HepG2 (cell line): ENCODE data around the gene PVALB. TPM values are rescaled to one million over a fixed set of nuclear protein-coding genes. Genes with fewer than 3 reads are reported as not detected.

Experiments
- ATAC-seq: fragments of 200-7000 bp; cut with Tn5 transposase; 3 replicates; pipeline ENCODE4 v1.9.1; 2020; ENCODE audit warnings: mild to moderate bottlenecking, moderate library complexity
- BruUV-seq: library from RNA; stranded (reverse); fragments of 400-500 nt; replicated peaks from 2 replicates; lab custom pipeline; 2021; lab: Mats Ljungman, UMichigan
- CTCF ChIA-PET: fragments of 300-600 bp; formaldehyde crosslinking; extraction: SDS; loops from one replicate; lab custom pipeline; 2021; ENCODE audit warnings: low total read pairs, inconsistent platforms, low intra/inter-chr PET ratio; lab: Yijun Ruan, JAX
- POLR2A ChIA-PET: fragments of 350-600 bp; sonication (Branson Sonifier 250); formaldehyde crosslinking; loops from one replicate; lab custom pipeline; 2020; ENCODE audit warnings: antibody characterized with exemption, inconsistent platforms; lab: Yijun Ruan, JAX
- DNase-seq: peaks from one replicate; pipeline ENCODE4 v3.0.0-alpha.2; 2015; ENCODE audit warnings: low spot score
- FAIRE-seq: peaks from 3 replicates; lab custom pipeline; 2011; peaks lifted over from hg19 to GRCh38; lab: Jason Lieb, UNC
- H2AFZ ChIP-seq: one replicate; pipeline ENCODE4 v1.6.1; 2011; ENCODE audit warnings: low read length, inconsistent platforms
- H3K27ac ChIP-seq: fragments of 300-600 bp; 3 replicates; pipeline ENCODE4 v1.8.0; 2011; ENCODE audit warnings: mixed run types, mild to moderate bottlenecking, mixed read lengths, low read length, inconsistent platforms; ENCODE audit not compliant: insufficient read depth; ENCODE audit errors: extremely low read length
- H3K27me3 ChIP-seq, 2 experiments: fragments of 200-600 bp in 1 of 2; 2 replicates in 1 of 2; 3 replicates in 1 of 2; pipeline versions ENCODE4 v1.6.0 to v1.8.0; 2011; ENCODE audit warnings: low read length in 2 of 2, mild to moderate bottlenecking in 2 of 2, moderate library complexity in 2 of 2, inconsistent platforms in 1 of 2; ENCODE audit not compliant: insufficient read depth in 2 of 2, control insufficient read depth in 1 of 2
- H3K36me3 ChIP-seq, 2 experiments: fragments of 200-600 bp in 1 of 2; replicated peaks in 1 of 2; 2 replicates in 1 of 2; 3 replicates in 1 of 2; pipeline versions ENCODE4 v1.5.1 to v1.8.0; 2011; ENCODE audit warnings: low read length in 2 of 2, inconsistent platforms in 1 of 2; ENCODE audit not compliant: insufficient read depth in 2 of 2, control insufficient read depth in 1 of 2
- H3K4me1 ChIP-seq: 2 replicates; pipeline ENCODE4 v1.5.1; 2012; ENCODE audit warnings: low read length, inconsistent platforms; ENCODE audit not compliant: insufficient read depth
- H3K4me2 ChIP-seq: 2 replicates; pipeline ENCODE4 v1.6.0; 2011; ENCODE audit warnings: low read depth, low read length, inconsistent platforms
- H3K4me3 ChIP-seq, 3 experiments: fragments of 200-600 bp in 1 of 3; sonication (generic), shearing (Covaris generic) in 1 of 3; replicated peaks in 1 of 3; 2 replicates each; pipeline ENCODE4 v1.5.1; 2011 to 2016; ENCODE audit warnings: low read length in 3 of 3, inconsistent platforms in 2 of 3, low read depth in 2 of 3, mild to moderate bottlenecking in 2 of 3, control low read depth in 1 of 3, mixed read lengths in 1 of 3; ENCODE audit not compliant: insufficient read depth in 1 of 3
- H3K79me2 ChIP-seq: one replicate; pipeline ENCODE4 v1.6.1; 2011; ENCODE audit warnings: low read length, inconsistent platforms; ENCODE audit not compliant: insufficient read depth
- H3K9ac ChIP-seq: 2 replicates; pipeline ENCODE4 v1.6.0; 2011; ENCODE audit warnings: mild to moderate bottlenecking, low read depth, low read length, inconsistent platforms; ENCODE audit not compliant: insufficient read depth
- H3K9me3 ChIP-seq: 2 replicates; pipeline ENCODE4 v1.5.1; 2012; ENCODE audit warnings: mild to moderate bottlenecking, low read length
- H4K20me1 ChIP-seq: 2 replicates; pipeline ENCODE4 v1.6.0; 2011; ENCODE audit warnings: inconsistent platforms, mild to moderate bottlenecking, low read length, moderate library complexity; ENCODE audit not compliant: insufficient read depth
- MEIS2 ChIP-seq: sonication (generic); formaldehyde crosslinking; IDR thresholded peaks from 2 replicates; pipeline ENCODE4 v1.9.0; 2021; ENCODE audit warnings: mild to moderate bottlenecking, missing genetic modification reagents
- SMC3 ChIP-seq: IDR thresholded peaks from 2 replicates; pipeline ENCODE4 v1.6.1; 2011; ENCODE audit warnings: low read length, improper control_type of control experiment
- SNAPC2 ChIP-seq: sonication (generic); formaldehyde crosslinking; IDR thresholded peaks from 2 replicates; pipeline ENCODE4 v1.8.1; 2022; ENCODE audit warnings: mild to moderate bottlenecking, missing genetic modification reagents
- ZBTB8A ChIP-seq: sonication (generic); formaldehyde crosslinking; IDR thresholded peaks from 2 replicates; pipeline ENCODE4 v1.4.0; 2020; ENCODE audit warnings: mild to moderate bottlenecking, low read depth, missing genetic modification reagents, borderline replicate concordance
- ZFP90 ChIP-seq: sonication (generic); formaldehyde crosslinking; IDR thresholded peaks from 2 replicates; pipeline ENCODE4 v1.8.0; 2022; ENCODE audit warnings: missing genetic modification reagents, mild to moderate bottlenecking, inconsistent platforms, borderline replicate concordance
- ZMAT3 ChIP-seq: sonication (generic); formaldehyde crosslinking; conservative IDR thresholded peaks from 2 replicates; pipeline ENCODE4 v1.7.0; 2021; ENCODE audit warnings: missing genetic modification reagents
- ZNF235 ChIP-seq: sonication (generic); formaldehyde crosslinking; IDR thresholded peaks from 2 replicates; pipeline ENCODE4 v1.8.1; 2023; ENCODE audit warnings: mild to moderate bottlenecking, missing genetic modification reagents, borderline replicate concordance
- ZNF331 ChIP-seq: sonication (generic); formaldehyde crosslinking; IDR thresholded peaks from 2 replicates; pipeline ENCODE4 v1.4.0; 2020; ENCODE audit warnings: missing genetic modification reagents
- WGBS: methylation state at CpG from one replicate; pipeline ENCODE4 v1.1.6; 2017; ENCODE audit warnings: low lambda C conversion rate; 5-methylcytosine and 5-hydroxymethylcytosine counted together
- in situ Hi-C: cut with HindIII; loops from 2 replicates; pipeline ENCODE4 v1.10.0; 2017; ENCODE audit warnings: low pct_unique_long_range_greater_than_20kb; ENCODE audit not compliant: extremely low pct_ligation_motif_present
- intact Hi-C: fragments of 100-400 bp; cut with micrococcal nuclease; formaldehyde crosslinking; loops from one replicate; pipeline ENCODE4 v1.10.0; 2022; ENCODE audit not compliant: unreplicated experiment
- polyA plus RNA-seq, 8 experiments: library from polyadenylated mRNA; depleted of rRNA in 3 of 8; stranded (reverse) in 7 of 8; unstranded in 1 of 8; fragments of >200 nt; fragmentation: Illumina TruSeq in 4 of 8; extraction: Trizol in 4 of 8; gene quantifications; 2 replicates each; pipeline versions ENCODE4 v1.2.1 to v1.2.3, GENCODE V29; 2011 to 2016; ENCODE audit warnings: low read depth in 4 of 8, missing spikeins in 1 of 8, mixed read lengths in 1 of 8; ENCODE audit not compliant: insufficient read depth in 1 of 8
- total RNA-seq, 5 experiments: library from RNA; depleted of rRNA; stranded (reverse); fragments of >200 nt; fragmentation: Illumina TruSeq; extraction: Trizol; gene quantifications; 2 replicates each; pipeline ENCODE4 v1.2.3, GENCODE V29; 2016; ENCODE audit warnings: low read depth in 1 of 5
- TF ChIP-seq, protein P1 (sequence below): sonication (generic); formaldehyde crosslinking; IDR thresholded peaks from 2 replicates; pipeline ENCODE4 v1.4.0; 2020; ENCODE audit warnings: mild to moderate bottlenecking, low read depth, missing genetic modification reagents

Gene PVALB
- total and polyA plus RNA-seq, 2 of the 13 experiments (the other 11 are each of a cell fraction or from before 2014, with no cell fraction given): not detected

DNA sequence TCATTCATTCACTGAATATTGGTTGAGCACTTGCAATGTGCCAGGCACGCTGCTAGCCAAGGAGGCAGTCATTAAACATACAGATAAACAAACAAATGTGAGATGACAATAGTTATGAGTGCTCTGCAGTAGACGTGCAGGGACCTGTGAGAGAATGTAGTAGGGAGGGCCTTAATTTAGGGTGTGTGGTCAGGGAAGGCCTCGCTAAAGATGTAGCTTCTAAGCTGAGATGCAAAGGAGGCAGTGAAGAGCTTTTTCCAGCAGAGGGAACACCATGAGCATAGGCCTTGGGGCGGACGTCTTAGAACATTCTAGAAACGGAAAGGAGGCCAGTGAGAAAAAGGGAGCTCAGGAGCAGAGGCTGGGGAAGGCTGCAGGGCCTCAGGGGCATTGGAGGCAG lies 43.2 kb upstream of the PVALB start:
- no peak overlapping the region for H3K4me3 ChIP-seq
- H3K27ac ChIP-seq: no peak overlapping the region
- peaks cover 1 to 22% of the 10 kb centered on the region in 2 experiments; a peak in 3 of 5 replicates for H3K27me3 ChIP-seq
- POLR2A ChIA-PET: no interaction called here
- no peak overlapping the region for H2AFZ ChIP-seq
- FAIRE-seq: no peak
- in situ Hi-C loops: no loop called here
- DNase-seq: no peak
- H3K9me3 ChIP-seq: no peaks in the 10 kb centered on the region
- no peak for TF ChIP-seq SNAPC2
- no peak for TF ChIP-seq ZMAT3 (CRISPR knock-in tag)
- no peak for TF ChIP-seq ZNF331 (CRISPR knock-in tag)
- no peak for TF ChIP-seq ZFP90 (CRISPR knock-in tag)
- H3K36me3 ChIP-seq: no peaks in the 10 kb centered on the region
- no peaks in the 10 kb centered on the region for H4K20me1 ChIP-seq
- intact Hi-C loops: no loop called here
- no TSS peak for BruUV-seq
- no peak overlapping the region for H3K9ac ChIP-seq
- WGBS: 17% methylated on average over 6 of the region's 6 CpGs
- peaks cover 9% of the 10 kb centered on the region; the same call in 1 of the 2 replicates for H3K4me1 ChIP-seq
- CTCF ChIA-PET: no interaction called here
- no peak for ATAC-seq
- H3K4me2 ChIP-seq: no peak overlapping the region
- no peaks in the 10 kb centered on the region for H3K79me2 ChIP-seq

DNA sequence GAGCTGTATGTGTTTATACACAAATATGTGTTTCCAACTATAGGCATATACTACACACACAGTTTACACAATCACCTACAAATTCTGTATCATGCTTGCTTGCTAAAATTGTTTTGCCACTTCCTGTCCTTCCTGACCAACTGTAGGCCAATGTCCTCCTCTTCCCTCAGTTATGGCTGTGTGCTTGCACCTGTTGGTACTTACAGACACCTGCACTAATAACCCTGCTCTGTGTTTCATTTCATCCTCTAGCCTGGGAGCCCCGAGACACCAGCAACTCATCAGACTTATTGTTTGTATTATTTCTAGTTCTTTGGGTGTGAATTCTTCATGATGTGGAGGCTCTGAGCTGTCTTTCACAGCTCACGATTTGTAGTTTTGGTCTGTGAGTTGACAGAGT lies 42.1 kb upstream of the PVALB start:
- Histone ChIP-seq H3K79me2 (no peaks in the 10 kb centered on the region), H3K9ac (no peak overlapping the region), H3K27me3 (peaks cover 0 to 19% of the 10 kb centered on the region in 2 experiments; a peak in 2 of 5 replicates), H3K27ac (no peak overlapping the region), H3K4me3 (no peak overlapping the region), H3K36me3 (no peaks in the 10 kb centered on the region), H3K4me2 (no peak overlapping the region), H2AFZ (no peak overlapping the region), H3K9me3 (no peaks in the 10 kb centered on the region), H4K20me1 (no peaks in the 10 kb centered on the region), H3K4me1 (peaks cover 9% of the 10 kb centered on the region; the same call in 1 of the 2 replicates)
- DNase-seq: no peak
- in situ Hi-C loops (loop anchor here (5.0 to 10.0 kb wide), 3 partner anchors 77 to 312 kb away; no protein-coding TSS in a partner anchor), intact Hi-C loops (no loop called here)
- 0% methylated on average over 2 of the region's 2 CpGs for WGBS
- CTCF ChIA-PET: no interaction called here
- TF ChIP-seq ZNF235 (CRISPR knock-in tag) (no peak), SMC3 (no peak), MEIS2 (no peak), ZBTB8A (CRISPR knock-in tag) (no peak)
- TF ChIP-seq, protein P1, sequence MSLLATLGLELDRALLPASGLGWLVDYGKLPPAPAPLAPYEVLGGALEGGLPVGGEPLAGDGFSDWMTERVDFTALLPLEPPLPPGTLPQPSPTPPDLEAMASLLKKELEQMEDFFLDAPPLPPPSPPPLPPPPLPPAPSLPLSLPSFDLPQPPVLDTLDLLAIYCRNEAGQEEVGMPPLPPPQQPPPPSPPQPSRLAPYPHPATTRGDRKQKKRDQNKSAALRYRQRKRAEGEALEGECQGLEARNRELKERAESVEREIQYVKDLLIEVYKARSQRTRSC: no peak
- POLR2A ChIA-PET: no interaction called here
- no peak for FAIRE-seq
- BruUV-seq: no TSS peak
- ATAC-seq: no peak
